ENCODE results near the gene SRF.

DNA sequence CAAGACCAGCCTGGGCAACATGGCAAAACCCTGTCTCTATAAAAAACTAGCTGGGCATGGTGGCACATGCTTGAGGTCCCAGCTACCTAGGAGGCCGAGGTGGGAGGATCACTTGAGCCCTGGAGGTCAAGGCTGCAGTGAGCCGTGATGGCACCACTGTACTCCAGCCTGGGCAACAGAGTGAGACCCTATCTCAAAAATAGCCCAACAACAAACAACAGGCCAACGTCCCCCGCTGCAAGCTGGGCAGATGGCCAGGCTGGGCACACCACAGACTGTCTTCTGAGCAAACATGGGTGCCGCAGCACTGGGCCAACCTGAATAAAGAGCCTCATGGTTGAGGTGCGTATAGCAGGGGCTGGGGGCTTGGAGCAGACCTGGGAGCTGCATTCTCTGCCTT lies 46.6 kb upstream of the SRF start:
- TF ChIP-seq, protein P1, sequence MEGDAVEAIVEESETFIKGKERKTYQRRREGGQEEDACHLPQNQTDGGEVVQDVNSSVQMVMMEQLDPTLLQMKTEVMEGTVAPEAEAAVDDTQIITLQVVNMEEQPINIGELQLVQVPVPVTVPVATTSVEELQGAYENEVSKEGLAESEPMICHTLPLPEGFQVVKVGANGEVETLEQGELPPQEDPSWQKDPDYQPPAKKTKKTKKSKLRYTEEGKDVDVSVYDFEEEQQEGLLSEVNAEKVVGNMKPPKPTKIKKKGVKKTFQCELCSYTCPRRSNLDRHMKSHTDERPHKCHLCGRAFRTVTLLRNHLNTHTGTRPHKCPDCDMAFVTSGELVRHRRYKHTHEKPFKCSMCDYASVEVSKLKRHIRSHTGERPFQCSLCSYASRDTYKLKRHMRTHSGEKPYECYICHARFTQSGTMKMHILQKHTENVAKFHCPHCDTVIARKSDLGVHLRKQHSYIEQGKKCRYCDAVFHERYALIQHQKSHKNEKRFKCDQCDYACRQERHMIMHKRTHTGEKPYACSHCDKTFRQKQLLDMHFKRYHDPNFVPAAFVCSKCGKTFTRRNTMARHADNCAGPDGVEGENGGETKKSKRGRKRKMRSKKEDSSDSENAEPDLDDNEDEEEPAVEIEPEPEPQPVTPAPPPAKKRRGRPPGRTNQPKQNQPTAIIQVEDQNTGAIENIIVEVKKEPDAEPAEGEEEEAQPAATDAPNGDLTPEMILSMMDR (conservative IDR thresholded peaks at IDR 0.05; ENCODE audit: low read length) = no peak
- no peak for TF ChIP-seq EZH2phosphoT487 (IDR thresholded peaks at IDR 0.05; ENCODE audit: borderline replicate concordance, low read depth, low read length)

Measured in OCI-LY7 (cell line).